ENCODE measurements around the gene CHST15.

Gene CHST15

DNA sequence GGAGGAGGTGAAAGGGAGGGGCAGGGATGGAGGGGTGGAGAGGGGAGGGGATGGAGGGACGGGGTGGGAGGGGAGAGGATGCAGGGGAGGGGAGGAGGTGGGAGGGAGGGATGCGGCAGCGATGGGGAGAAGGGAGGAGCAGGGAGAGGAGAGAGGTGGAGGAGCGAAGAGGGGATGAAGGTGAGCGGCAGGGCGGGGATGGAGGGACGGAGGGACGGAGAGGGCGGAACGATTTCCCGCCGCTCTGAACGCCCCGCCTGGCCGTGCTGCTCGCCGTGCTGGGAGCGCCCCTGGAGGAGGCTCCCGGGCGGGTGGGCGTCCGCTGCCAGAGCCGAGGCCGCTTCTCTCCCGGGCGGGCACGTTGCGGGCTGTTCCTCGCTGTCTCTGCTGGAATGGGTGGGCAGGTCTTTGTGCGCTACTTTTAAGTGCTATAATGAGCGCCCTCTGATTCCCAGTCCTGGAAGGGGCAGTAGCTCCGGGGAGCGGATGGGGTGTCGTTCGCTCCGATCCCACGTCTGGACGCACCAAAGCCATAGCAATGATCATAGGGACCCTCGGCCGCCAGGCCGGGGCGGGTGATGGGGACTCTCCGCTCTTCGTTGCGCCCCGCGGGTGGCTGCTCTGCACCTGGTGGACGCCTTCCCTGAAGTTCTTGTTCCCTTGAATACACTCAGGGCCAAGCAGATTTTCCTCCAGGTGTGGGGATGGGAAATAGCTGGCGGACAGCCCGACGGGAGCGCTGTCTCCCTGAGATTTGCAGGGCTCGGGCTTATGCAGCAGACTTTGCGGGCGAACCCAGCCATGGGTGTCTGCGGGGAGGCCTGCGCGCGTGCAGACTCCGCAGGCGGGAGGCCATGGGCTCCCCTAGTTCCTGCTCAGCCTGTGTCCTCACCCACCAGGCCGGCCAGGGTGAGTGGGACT, 120.7 kb downstream of the CHST15 start:
- DNase-seq (ENCODE audit: low read depth in 2 of 2, low spot score in 1 of 2), result no peak

DNA sequence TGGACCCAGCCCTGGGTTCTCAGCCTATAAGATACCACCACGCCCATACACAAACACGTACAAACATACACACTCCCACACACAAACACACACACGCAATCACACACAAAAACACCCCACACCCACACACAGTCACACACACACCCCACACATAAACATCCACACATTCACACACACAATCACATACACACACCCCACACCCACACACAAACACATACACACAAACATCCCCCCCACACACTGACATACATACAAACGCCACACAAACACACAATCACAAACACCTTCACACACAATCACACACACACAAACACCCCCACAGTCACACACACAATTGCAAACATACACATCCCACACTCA, 122.5 kb downstream of the CHST15 start:
- no peak for DNase-seq (ENCODE audit: low read depth in 2 of 2, low spot score in 1 of 2)

GRCh38 chr10:123970207-123970926, 123.0 kb downstream of the CHST15 start:
- DNase-seq (ENCODE audit: low read depth in 2 of 2, low spot score in 1 of 2), result no peak

DNA sequence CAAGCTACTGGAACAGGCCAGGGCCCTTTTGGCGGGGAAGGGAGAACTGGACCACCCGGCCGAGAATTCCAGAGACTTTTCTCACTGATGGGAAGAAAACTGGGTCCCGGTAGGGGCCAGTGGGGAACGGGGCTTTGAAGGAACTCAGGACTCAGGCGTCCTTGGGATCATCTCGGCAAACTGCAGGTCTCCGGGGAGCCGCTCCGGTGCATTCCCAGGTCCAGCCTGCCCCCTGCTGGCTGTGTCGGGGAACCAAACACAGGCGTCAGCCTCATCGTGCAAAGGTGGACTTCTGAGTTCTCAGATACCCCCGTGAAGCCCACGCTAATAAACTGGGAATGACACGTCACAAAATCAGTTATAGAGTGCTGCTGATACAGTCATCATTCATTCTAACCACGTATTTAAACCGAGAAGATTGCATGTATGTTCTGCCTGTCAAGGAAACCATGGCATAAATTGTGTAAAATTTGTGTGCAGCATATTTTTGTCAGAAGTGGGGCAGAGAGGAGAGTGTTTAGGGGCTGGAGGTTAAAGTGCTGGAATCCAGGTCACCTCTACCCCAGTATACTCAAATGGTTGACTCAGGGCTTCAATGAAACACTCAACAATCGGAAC, 125.7 kb downstream of the CHST15 start:
- no peak for DNase-seq (ENCODE audit: low read depth in 2 of 2, low spot score in 1 of 2)

DNA sequence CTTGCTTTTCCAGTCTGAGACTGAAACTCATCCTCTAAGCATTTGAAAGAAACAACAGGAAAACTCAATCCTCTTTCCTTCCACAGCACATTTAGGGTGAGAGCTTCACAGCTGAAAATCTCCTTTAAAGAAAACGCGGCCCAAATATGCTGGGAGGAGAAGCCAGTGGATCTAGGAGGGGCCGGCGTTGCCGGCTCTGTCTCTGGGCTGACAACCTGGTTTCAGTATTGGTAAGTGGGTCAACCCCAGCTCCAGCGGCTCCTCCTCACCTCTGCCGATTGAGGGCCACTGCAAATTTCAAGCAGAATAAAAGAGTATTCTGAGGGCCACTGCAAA, 126.5 kb downstream of the CHST15 start:
- DNase-seq (ENCODE audit: low read depth in 2 of 2, low spot score in 1 of 2), result no peak

DNA sequence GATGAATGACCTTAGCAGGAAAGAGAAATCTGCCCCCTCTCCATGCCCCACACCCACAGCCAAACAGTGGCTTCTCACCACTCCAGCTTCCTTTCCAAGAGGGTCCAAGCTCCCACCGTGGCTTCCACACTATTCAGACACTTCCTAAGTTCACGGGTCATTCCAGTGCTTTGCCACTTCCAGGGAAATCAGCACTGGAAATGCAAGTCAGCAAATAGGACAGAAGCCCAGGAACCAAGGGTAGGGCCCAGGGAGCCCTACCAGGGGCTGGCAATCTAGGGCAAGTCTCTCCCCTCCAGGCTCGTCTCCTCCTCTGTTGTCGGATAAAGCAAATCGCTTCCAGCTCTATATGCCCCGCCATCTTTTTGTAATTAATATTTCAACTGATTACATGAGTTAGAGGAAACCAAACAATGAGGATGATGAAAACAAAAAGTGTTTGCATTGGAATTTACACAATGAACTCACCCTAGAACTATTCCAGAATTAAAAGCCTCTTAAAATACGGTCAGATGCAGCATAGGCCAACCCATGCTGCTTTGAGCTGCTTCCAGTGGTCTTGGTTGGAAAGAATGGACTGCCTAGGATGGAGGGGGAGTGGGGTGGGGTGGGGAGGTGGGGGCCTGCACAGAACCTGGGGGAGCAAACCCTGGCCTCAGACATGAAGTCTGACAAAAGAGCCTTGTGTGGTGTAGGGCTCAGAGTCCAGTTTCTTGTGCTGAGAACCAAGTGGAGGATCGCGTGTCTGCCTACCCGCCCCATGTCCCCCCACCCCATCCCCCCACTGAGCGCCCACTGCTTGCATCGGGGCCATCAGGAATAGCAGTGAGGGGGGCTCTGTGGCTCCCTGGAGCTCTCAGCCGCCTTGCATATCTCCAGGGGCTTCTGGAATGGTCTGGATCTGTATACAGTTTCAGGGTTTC, 127.2 kb downstream of the CHST15 start:
- no peak for DNase-seq (ENCODE audit: low read depth in 2 of 2, low spot score in 1 of 2)

DNA sequence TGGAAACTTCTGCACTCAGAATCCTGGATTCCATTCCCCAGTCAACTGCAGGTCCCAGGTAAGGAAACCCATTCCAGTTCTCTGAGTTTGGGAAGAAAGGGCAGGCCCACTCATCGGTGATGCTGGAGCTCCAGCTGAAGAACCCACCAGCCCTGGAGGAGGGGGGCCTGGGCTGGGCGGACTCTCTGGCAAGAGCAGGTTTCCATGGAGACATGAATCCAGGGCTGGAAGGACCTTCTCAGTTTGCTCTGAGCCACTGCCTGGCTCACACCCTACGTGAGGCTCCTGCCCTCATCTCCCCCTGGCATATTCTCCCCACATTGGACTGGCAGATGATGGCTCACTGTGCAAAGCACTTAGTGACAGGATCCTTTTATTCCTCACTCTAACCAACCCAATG, 128.4 kb downstream of the CHST15 start:
- DNase-seq (ENCODE audit: low read depth in 2 of 2, low spot score in 1 of 2), result no peak

DNA sequence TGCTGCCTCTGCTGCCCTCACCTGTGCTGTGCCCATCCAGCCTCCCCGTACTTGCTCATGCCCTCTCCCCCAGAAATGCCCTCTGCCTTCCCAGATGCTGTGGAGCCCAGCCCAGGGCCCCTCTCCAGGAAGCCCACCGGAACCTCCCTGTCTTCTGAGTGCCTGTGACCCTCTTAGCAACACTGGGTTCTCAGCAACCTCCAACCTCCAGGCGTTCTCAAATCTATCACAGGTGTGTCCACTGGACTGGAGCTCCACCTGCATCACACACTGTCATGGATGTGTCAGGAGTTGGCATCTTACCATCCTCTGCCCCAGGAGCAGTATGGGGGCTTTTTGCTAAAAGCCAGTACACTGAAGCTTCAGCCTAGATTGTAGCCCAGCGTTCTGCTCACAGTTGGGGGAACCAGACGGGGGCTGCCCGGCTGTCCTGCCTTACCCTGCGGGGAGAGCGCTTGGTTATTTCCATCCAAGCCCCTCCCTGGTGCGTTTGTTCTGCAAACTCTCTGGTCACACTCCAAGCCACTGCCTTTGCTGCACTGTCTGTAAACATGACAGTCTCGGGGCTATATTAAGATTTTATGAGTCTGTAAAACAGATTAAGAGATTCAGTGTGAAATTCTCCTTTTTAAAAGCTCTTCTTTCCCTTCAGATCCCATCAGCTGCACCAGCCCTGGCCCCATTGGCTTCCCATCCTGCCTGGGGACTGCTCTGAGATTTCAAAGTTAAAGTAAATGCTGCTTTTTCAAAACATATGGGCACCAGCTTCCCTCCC, 130.5 kb downstream of the CHST15 start:
- DNase-seq (ENCODE audit: low read depth in 2 of 2, low spot score in 1 of 2), result no peak

DNA sequence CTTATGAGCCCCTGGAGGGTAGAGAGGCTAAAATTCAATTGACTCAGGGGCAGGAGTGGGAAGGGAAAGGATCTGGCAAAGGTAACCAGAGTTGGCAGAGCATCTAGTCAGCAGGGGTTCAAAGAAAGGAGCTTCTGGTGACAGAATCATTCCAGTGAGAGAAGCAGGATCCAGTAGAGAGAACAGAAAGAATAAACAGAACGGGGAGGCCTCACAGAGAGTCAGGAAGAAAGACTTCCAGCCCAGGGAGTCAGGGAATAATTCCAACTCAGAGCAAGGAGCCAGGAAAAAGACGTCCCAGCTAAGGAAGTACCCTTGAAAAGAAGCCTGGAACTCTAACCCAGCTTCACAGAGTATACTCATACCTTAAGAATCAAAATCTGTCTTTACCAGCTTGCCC, 135.2 kb downstream of the CHST15 start:
- no peak for DNase-seq (ENCODE audit: low read depth in 2 of 2, low spot score in 1 of 2)

Measured in stimulated activated CD8-positive, alpha-beta memory T cell treated with anti-CD3 and anti-CD28 coated beads, Interleukin-4, amount 100 ng/mL, for 1 hour (primary cell).